A204.1 (cell line): ENCODE results near the gene OGG1.

Experiments
- FAIRE-seq: peaks from 2 replicates; lab custom pipeline; 2012; peaks lifted over from hg19 to GRCh38; lab: Jason Lieb, UNC

OGG1 gene

GRCh38 chr3:9727743-9728142 lies 22.0 kb upstream of the OGG1 start:
- no peak for FAIRE-seq

- no peak for FAIRE-seq
Measured at GRCh38 chr3:9729419-9729818, 20.3 kb upstream of the OGG1 start.

DNA sequence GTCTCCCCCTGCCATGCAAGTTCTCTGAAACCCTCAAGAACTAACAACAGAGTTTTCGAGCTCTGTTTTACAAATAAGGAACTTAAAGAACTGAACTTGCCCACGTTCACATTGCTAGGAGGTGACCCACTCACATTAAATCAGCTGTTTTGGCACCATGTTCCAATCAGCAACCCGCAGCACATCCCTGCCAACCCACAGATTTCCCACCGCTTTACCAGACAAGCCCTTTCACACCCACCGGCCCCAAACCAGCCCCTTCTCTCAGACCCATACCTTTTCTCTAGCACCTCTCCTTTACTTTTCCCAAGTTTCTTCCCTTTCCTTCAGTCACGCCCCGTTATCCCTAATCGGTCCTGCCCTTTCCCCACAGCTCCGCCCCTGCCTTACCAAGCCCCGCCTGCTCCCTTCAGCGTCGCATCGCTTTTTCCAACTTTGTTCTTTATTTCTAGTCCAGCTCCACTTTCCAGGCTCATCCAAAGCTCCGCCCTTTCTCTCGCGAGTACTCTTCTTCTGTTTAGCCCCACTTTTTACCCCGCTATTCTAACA lies 19.0 kb upstream of the OGG1 start:
- no peak for FAIRE-seq

DNA sequence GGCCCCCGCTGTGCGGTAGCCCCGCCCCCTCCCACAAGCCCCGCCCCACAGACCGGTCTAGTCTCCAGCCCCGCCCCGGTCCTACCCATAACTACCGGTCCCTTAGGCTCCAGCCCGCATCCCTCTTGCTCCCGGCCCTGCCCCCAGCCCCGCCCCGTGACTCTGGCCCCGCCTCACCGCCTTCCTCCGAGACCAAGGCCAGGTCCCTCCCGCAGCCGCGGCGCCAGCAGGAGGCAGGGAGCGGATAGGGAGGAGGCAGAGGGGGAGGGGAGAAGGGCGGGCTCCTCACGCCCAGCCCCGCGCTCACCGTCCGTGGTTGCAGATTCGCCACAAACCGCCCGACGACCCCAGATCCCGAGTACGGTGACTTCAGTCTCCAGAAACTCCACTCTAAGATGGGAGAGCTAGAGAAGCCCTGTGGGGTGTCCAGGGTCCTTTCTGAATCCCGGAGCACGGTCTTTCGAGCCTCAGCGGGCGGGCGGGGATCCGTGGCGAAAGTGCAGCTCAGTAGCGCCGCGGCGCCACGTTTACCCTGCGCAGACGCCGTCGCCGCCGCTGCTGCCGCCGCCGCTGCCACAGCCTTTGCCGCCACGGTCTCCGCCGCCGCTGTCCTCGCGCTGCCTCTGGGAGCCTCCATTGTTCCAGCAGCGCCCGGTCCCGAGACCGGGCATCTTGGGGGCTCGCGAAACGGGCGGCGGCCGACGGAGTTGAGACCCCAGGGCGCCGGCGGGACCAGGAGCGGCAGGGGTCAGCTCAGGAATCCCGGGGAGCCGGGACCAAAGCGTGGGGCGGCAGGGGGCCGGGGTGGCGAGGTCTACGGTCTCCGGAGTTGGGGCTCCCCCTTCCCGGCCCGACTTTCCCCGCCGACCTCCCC lies 18.3 kb upstream of the OGG1 start, which contains the start of gene BRPF1:
Gene BRPF1, plus strand, starts transcription at position 530 of the 874 bp plus-strand sequence. CDS start 2,406 bp downstream, outside the sequence.
- no peak for FAIRE-seq

- no peak for FAIRE-seq
Measured at GRCh38 chr3:9732080-9732739, 17.5 kb upstream of the OGG1 start.

GRCh38 chr3:9732740-9733115 lies 17.0 kb upstream of the OGG1 start:
- FAIRE-seq = no peak

GRCh38 chr3:9736831-9737230 lies 12.9 kb upstream of the OGG1 start:
- FAIRE-seq = no peak

DNA sequence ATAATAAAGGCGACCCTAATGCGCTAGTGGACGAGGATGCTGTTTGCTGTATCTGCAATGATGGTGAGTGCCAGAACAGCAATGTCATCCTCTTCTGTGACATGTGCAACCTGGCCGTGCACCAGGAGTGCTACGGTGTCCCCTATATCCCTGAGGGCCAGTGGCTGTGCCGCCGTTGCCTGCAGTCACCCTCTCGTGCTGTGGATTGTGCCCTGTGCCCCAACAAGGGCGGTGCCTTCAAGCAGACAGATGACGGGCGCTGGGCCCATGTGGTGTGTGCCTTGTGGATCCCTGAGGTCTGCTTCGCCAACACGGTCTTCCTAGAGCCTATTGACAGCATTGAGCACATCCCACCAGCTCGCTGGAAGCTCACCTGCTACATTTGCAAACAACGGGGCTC lies 10.6 kb upstream of the OGG1 start:
- no peak for FAIRE-seq

- FAIRE-seq = no peak
Measured at GRCh38 chr3:9742560-9742959, 7.2 kb upstream of the OGG1 start.

DNA sequence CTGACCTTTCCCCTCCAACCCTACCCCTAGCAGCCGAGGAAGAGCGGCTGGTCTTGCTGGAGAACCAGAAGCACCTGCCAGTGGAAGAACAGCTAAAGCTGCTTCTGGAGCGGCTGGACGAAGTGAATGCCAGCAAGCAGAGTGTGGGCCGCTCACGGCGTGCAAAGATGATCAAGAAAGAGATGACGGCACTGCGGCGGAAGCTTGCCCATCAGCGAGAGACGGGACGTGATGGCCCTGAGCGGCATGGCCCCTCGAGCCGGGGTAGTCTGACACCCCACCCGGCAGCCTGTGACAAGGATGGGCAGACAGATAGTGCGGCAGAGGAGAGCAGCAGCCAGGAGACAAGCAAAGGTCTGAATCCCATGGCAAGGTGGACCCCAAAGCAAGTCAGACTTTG lies 6.2 kb upstream of the OGG1 start:
- FAIRE-seq = no peak

DNA sequence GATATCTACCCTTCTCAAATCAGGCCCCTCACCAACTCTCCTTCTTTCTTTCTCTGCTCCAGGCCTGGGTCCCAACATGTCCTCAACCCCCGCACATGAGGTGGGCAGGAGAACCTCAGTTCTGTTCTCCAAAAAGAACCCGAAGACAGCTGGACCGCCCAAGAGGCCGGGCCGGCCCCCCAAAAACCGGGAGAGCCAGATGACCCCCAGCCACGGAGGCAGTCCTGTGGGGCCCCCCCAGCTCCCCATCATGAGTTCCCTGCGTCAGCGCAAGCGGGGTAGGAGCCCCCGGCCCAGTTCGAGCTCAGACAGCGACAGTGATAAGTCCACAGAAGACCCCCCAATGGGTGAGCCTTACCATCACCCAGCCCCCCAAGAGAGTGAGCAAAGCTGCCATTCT lies 5.6 kb upstream of the OGG1 start:
- no peak for FAIRE-seq

- no peak for FAIRE-seq
Measured at GRCh38 chr3:9745521-9745920, 4.2 kb upstream of the OGG1 start.

- no peak for FAIRE-seq
Measured at GRCh38 chr3:9746330-9746729, 3.4 kb upstream of the OGG1 start.

DNA sequence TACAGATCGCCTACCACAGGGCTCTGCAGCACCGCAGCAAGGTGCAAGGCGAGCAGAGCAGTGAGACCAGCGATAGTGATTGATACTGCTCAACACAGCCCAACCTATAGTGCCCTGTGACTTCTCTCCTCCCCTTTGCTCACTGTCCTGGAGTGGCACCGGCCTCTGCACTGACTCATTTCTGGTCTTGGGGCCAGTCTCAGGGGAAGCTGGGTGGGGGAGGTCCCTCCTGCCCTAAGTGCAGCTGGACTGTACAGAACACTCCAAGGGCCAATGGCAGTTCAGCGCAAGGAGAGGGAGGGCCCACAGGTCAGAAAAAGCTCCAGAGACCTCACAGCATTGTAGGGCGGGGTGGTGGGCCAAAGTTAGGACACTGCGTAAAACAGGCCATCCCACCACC lies 2.5 kb upstream of the OGG1 start:
- no peak for FAIRE-seq

DNA sequence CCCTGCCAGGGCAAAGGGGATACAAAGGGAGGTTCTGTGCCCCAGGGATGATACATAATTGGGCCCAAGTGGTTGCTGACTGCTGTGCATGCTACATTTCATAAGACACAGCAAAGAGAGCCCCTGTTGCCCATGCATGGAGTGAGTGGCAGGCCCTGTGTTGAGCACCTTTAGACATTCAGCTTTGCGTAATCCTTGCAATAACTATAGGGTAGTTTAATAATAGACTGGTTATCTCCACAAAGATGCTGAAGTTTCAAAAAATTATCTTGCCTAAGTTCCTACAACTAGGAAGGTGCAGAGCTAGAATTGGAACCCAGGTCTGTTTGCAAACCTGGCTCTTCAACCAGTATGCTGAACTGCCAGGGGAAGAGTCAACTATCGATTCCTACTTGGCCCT lies 1.7 kb upstream of the OGG1 start:
- no peak for FAIRE-seq

GRCh38 chr3:9749296-9749644 lies 482 bp upstream of the OGG1 start:
- FAIRE-seq = no peak

DNA sequence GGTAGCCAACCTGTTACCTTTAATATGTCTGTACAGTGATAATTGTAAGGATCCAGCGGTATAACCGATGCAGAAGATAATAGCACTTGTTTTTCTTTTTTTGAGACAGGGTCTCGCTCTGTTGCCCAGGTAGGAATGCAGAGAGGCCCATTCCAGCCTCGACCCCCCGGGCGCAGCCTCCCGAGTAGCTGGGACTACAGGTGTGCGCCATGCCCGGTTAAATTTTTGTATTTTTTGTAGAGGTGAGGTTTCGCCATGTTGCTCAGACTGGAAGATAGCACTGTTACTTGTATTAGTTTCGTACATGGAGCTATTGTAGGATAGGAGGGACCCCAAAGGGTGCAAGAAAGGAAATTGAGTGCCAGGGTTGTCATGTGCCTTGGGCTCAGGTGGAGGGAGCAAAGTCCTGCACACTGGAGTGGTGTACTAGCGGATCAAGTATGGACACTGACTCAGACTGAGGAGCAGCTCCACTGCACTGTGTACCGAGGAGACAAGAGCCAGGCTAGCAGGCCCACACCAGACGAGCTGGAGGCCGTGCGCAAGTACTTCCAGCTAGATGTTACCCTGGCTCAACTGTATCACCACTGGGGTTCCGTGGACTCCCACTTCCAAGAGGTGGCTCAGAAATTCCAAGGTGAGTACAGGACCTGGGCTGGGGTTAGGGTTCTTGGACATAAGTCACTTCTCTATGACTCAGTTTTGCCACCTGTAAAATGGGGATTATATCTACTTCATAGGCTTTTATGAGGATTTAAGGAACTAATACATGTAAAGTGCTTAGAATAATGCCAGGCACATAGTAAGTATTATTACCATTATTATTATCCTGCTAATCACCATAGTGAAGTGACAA lies 1.0 kb downstream of the OGG1 start:
- no peak for FAIRE-seq

GRCh38 chr3:9754678-9755077 lies 4.9 kb downstream of the OGG1 start:
- no peak for FAIRE-seq

- no peak for FAIRE-seq
Measured at GRCh38 chr3:9757427-9757826, 7.7 kb downstream of the OGG1 start.

- FAIRE-seq = no peak
Measured at GRCh38 chr3:9760779-9761505, 11.2 kb downstream of the OGG1 start.

- no peak for FAIRE-seq
Measured at GRCh38 chr3:9761919-9762318, 12.2 kb downstream of the OGG1 start.

DNA sequence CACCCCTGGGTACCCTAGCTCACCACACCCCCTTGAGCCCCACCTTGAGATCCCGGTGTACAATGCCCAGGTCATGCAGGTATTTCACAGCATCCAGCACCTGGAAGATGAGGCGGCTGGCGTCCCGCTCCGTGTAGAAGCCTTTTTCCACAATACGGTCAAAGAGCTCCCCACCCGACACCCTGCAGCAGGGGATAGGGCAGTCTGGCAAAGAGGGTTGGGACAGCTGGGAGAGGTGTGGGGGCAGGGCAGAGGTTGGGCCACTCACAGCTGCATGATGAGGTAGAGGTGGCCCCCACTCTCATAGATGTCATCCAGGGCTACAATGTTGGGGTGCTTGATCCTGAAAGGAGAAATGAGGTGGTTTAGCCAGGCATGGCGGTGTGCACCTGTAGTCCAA lies 13.1 kb downstream of the OGG1 start:
- FAIRE-seq = no peak
